Type B pancreatic cell (in vitro differentiated cells): ENCODE measurements around the gene MESD. TPM values are rescaled to one million over a fixed set of nuclear protein-coding genes. Genes with fewer than 3 reads are reported as not detected.

Experiments
- DNase-seq: peaks from one replicate; pipeline ENCODE4 v3.0.0; 2021; ENCODE audit warnings: mixed read lengths; ENCODE audit not compliant: unreplicated experiment; ENCODE audit errors: extremely low spot score
- H3K27ac Mint-ChIP-seq: 2 replicates; pipeline ENCODE4 v1.8.0; 2021; ENCODE audit warnings: mild to moderate bottlenecking, mixed read lengths
- H3K27me3 Mint-ChIP-seq: 2 replicates; pipeline ENCODE4 v1.8.0; 2021; ENCODE audit warnings: mixed read lengths
- H3K36me3 Mint-ChIP-seq: 2 replicates; pipeline ENCODE4 v1.8.0; 2021; ENCODE audit warnings: mixed read lengths
- H3K4me1 Mint-ChIP-seq: one replicate; pipeline ENCODE4 v1.8.0; 2021; ENCODE audit warnings: mixed read lengths; ENCODE audit not compliant: unreplicated experiment
- H3K4me3 Mint-ChIP-seq: 2 replicates; pipeline ENCODE4 v1.8.0; 2021; ENCODE audit warnings: mild to moderate bottlenecking, mixed read lengths
- H3K9me3 Mint-ChIP-seq: 2 replicates; pipeline ENCODE4 v1.8.0; 2021; ENCODE audit warnings: mixed read lengths
- total RNA-seq: library from RNA; stranded (reverse); gene quantifications from 2 replicates; pipeline ENCODE4 v1.2.1, GENCODE V29; 2021; ENCODE audit warnings: low replicate concordance
- TF ChIP-seq, protein P1 (sequence below): fragments of 200-600 bp; sonication (generic); conservative IDR thresholded peaks from 2 replicates; pipeline ENCODE4 v1.5.0; 2021; ENCODE audit warnings: antibody characterized with exemption, mild to moderate bottlenecking

Gene MESD
- total RNA-seq, 1 donor from 2014 or later: 36.6 TPM

DNA sequence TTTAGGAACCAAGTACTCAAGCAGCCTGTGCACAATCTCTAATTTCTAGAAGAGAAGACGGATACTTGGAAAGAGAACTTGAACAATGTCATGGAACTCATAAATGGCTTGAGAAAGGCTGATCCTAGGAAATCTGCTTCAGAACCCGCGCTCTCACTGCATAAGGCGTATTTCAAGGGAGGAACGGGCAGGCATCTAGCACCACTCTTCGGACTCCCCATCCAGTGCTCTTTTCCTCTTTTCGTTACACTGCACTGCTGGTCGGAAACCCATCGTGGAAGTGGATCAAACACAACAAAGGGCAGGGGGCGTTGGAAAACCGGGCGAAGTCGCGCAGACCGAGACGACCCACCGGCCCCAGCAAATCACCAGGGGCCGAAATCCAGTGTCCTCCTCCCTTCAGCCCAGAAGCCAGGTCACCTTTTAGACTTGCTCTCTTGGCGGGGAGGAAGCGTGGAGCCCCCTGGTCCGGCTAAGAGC lies 10.6 kb upstream of the MESD start:
- Mint-ChIP-seq H3K4me1 (peaks cover 22% of the 10 kb centered on the region), H3K9me3 (no peaks in the 10 kb centered on the region)

DNA sequence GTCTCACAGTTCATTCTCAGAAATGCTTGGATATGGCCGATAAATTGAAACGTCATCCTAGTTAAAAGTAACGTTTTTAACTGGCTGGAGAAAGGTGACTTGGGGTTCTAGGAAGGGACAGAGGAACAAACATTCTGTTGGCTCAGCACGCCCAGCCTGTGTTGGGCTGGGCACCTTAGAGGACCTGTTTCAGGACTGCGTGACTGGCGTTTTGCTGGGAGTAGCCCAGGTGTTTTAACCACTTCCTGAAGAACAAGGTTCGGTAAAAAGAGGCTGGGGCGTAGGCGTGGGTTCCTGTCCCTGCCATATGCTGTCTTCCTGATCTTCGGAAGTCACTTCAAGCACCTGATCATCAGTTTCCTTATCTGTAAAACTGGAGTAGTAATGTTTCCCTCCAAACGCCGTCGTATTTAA lies 10.0 kb upstream of the MESD start:
- no peaks in the 10 kb centered on the region for H3K9me3 Mint-ChIP-seq
- TF ChIP-seq, protein P1, sequence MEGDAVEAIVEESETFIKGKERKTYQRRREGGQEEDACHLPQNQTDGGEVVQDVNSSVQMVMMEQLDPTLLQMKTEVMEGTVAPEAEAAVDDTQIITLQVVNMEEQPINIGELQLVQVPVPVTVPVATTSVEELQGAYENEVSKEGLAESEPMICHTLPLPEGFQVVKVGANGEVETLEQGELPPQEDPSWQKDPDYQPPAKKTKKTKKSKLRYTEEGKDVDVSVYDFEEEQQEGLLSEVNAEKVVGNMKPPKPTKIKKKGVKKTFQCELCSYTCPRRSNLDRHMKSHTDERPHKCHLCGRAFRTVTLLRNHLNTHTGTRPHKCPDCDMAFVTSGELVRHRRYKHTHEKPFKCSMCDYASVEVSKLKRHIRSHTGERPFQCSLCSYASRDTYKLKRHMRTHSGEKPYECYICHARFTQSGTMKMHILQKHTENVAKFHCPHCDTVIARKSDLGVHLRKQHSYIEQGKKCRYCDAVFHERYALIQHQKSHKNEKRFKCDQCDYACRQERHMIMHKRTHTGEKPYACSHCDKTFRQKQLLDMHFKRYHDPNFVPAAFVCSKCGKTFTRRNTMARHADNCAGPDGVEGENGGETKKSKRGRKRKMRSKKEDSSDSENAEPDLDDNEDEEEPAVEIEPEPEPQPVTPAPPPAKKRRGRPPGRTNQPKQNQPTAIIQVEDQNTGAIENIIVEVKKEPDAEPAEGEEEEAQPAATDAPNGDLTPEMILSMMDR: no peak
- H3K4me3 Mint-ChIP-seq: peak overlapping the region; percentile 98
- peaks cover 11% of the 10 kb centered on the region for H3K36me3 Mint-ChIP-seq
- H3K4me1 Mint-ChIP-seq: peaks cover 19% of the 10 kb centered on the region
- DNase-seq: no peak
- peak overlapping the region; percentile 95 for H3K27ac Mint-ChIP-seq
- H3K27me3 Mint-ChIP-seq: no peaks in the 10 kb centered on the region

More for the DNA sequence above, 10.6 kb upstream of the MESD start:
- no peak for DNase-seq
- TF ChIP-seq, protein P1: no peak
- peaks cover 11% of the 10 kb centered on the region for H3K36me3 Mint-ChIP-seq
- H3K4me3 Mint-ChIP-seq: peak overlapping the region; percentile 98
- no peaks in the 10 kb centered on the region for H3K27me3 Mint-ChIP-seq
- H3K27ac Mint-ChIP-seq: peak overlapping the region; percentile 95

DNA sequence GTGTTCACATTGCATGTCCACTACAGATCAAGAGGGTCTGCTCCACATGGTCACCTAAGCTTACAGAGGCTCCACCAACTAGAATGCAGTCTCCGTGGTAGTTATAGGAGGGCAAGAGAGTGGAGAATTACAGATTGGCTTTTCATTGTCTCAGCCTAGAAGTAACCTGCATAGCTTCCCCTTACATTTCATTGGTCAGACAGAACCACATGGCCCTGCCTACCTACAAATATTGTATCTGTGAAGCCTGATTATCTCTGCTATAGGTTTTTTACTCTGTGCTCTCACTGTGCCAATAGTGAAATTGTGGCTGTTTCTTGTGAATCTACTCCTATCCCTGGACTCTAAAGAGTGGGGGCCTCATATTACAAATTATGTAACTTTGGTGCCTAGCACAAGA lies 8.6 kb upstream of the MESD start:
- peaks cover 9% of the 10 kb centered on the region for H3K4me1 Mint-ChIP-seq
- peaks cover under 1% of the 10 kb centered on the region for H3K36me3 Mint-ChIP-seq
- TF ChIP-seq, protein P1: no peak
- no peak for DNase-seq
- no peaks in the 10 kb centered on the region for H3K27me3 Mint-ChIP-seq
- H3K9me3 Mint-ChIP-seq: no peaks in the 10 kb centered on the region
- H3K4me3 Mint-ChIP-seq: peak overlapping the region; percentile 29
- H3K27ac Mint-ChIP-seq: peak overlapping the region; percentile 70

DNA sequence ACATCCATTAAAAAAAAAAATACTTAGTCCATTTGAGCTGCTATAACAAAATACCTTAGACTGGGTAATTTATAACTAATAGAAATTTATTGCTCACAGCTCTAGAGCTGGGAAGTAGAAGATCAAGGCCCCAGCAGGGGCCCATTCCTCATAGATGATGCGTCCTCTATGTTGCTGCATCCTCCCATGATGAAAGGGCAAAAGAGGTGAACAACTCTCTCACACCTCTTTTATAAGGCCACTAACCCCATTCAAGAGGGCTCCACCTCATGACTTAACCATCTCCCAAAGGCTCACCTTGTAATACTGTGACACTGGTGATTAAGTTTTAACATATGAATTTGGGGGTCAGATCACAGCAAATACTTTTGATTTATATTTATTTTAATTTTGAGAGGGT lies 8.1 kb upstream of the MESD start:
- no peak for DNase-seq
- H3K27me3 Mint-ChIP-seq: no peaks in the 10 kb centered on the region
- TF ChIP-seq, protein P1: no peak
- H3K36me3 Mint-ChIP-seq: no peaks in the 10 kb centered on the region
- H3K4me3 Mint-ChIP-seq: no peak overlapping the region
- H3K9me3 Mint-ChIP-seq: no peaks in the 10 kb centered on the region
- H3K27ac Mint-ChIP-seq: no peak overlapping the region
- H3K4me1 Mint-ChIP-seq: peaks cover 9% of the 10 kb centered on the region

DNA sequence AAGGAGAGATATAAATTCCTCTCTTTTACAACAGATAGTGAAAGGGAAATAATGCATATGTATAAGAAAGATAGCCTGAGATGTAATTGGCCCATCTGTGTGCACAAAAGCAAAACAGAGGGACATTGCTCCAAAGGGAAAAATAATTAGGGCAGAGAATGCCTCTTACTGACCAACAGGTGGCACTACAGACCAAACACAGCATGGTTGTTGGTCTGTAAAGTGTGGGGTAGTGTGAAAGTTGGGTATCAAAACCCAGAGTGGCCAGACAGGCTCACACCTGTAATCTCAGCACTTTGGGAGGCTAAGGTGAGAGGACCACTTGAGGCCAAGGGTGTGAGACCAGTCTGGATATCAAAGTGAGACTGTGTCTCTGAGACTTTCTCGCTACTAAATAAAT lies 6.6 kb upstream of the MESD start:
- peaks cover 9% of the 10 kb centered on the region for H3K4me1 Mint-ChIP-seq
- DNase-seq: no peak
- H3K4me3 Mint-ChIP-seq: no peak overlapping the region
- H3K36me3 Mint-ChIP-seq: no peaks in the 10 kb centered on the region
- no peak overlapping the region for H3K27ac Mint-ChIP-seq
- no peaks in the 10 kb centered on the region for H3K27me3 Mint-ChIP-seq
- no peaks in the 10 kb centered on the region for H3K9me3 Mint-ChIP-seq
- TF ChIP-seq, protein P1: peak; percentile 72

DNA sequence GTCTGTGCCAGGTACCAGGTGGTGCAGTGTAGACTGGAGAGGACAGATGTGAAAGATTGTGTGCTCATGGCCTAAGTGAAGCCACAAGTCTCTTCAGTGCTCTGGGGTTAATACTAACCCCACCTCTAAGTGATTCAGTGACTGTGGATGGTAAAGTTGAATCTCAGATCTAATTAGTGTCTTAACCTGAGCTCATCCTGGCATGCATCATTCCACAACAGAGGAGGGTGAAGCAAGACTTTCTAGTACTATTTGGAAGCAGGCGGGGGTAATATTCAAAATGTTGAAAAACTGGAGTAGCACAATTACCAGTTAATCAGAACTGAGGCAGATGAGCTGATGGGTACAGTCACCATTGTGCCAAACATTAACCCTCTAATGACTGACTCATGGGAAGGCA lies 2.8 kb upstream of the MESD start:
- peaks cover 11% of the 10 kb centered on the region for H3K4me1 Mint-ChIP-seq
- H3K4me3 Mint-ChIP-seq: no peak overlapping the region
- H3K27me3 Mint-ChIP-seq: no peaks in the 10 kb centered on the region
- TF ChIP-seq, protein P1: no peak
- no peak overlapping the region for H3K27ac Mint-ChIP-seq
- H3K9me3 Mint-ChIP-seq: no peaks in the 10 kb centered on the region
- H3K36me3 Mint-ChIP-seq: peaks cover 5% of the 10 kb centered on the region
- no peak for DNase-seq
